Calu3 (cell line): Measurements from ENCODE around the gene SLC17A2. TPM values are rescaled to one million over a fixed set of nuclear protein-coding genes. Genes with fewer than 3 reads are reported as not detected.

ENCODE experiments used
- BruUV-seq: library from RNA; stranded (reverse); fragments of 400-500 nt; replicated peaks from 2 replicates; lab custom pipeline; 2021; lab: Mats Ljungman, UMichigan
- CTCF ChIA-PET: fragments of 300-600 bp; sonication (Branson Sonifier 250); formaldehyde crosslinking; loops from one replicate; lab custom pipeline; 2022; ENCODE audit warnings: antibody characterized with exemption; lab: Charles Lee
- DNase-seq: peaks from one replicate; pipeline ENCODE4 v3.0.0; 2022
- H3K27ac Mint-ChIP-seq: one replicate; pipeline ENCODE4 v1.8.0; 2022; ENCODE audit warnings: mixed read lengths; ENCODE audit not compliant: unreplicated experiment
- H3K27me3 Mint-ChIP-seq: one replicate; pipeline ENCODE4 v1.8.0; 2022; ENCODE audit warnings: mixed read lengths; ENCODE audit not compliant: unreplicated experiment
- H3K36me3 Mint-ChIP-seq: one replicate; pipeline ENCODE4 v1.8.0; 2022; ENCODE audit warnings: mild to moderate bottlenecking, moderate library complexity, mixed read lengths; ENCODE audit not compliant: insufficient read depth, unreplicated experiment
- H3K4me1 Mint-ChIP-seq: one replicate; pipeline ENCODE4 v1.8.0; 2022; ENCODE audit warnings: mild to moderate bottlenecking, low read depth, mixed read lengths; ENCODE audit not compliant: unreplicated experiment
- H3K4me3 Mint-ChIP-seq: one replicate; pipeline ENCODE4 v1.8.0; 2022; ENCODE audit warnings: mild to moderate bottlenecking, low read depth, moderate library complexity, mixed read lengths; ENCODE audit not compliant: unreplicated experiment
- H3K9me3 Mint-ChIP-seq: one replicate; pipeline ENCODE4 v1.8.0; 2022; ENCODE audit warnings: low read depth, mixed read lengths; ENCODE audit not compliant: unreplicated experiment
- intact Hi-C: fragments of 100-400 bp; cut with micrococcal nuclease; formaldehyde crosslinking; loops from one replicate; pipeline ENCODE4 v1.10.0; 2022; ENCODE audit not compliant: unreplicated experiment
- total RNA-seq: library from RNA; stranded (reverse); gene quantifications from 2 replicates; pipeline ENCODE4 v1.2.3, GENCODE V29; 2022
- TF ChIP-seq, protein P1 (sequence below): fragments of 200-600 bp; IDR thresholded peaks from one replicate; pipeline ENCODE4 v1.8.0; 2022; ENCODE audit warnings: antibody characterized with exemption; ENCODE audit not compliant: unreplicated experiment

SLC17A2 gene
- total RNA-seq, 1 experiment from 2014 or later, result not detected

DNA sequence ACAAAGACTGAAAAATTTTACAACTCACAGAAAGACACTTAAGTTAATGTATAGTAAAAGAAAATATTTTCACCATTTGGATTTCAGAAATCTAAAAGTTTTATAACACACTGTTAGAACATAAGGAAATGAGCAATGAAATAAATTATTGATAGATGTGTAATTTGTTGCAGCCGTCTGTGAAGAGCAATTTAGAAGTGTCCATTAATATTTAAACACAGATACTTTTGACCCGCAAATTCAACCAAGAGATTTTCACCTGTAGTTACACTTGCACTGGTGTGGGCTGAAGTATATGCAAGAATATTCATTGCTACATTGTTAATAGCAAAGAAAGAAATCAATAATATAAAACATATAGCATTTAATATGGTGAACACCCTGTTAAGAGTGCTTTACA is 41.9 kb downstream of the SLC17A2 start:
- no peak for DNase-seq
- Mint-ChIP-seq H3K36me3 (no peaks in the 10 kb centered on the region), H3K4me3 (no peak overlapping the region), H3K9me3 (no peaks in the 10 kb centered on the region), H3K4me1 (peaks cover 20% of the 10 kb centered on the region), H3K27me3 (no peaks in the 10 kb centered on the region), H3K27ac (no peak overlapping the region)
- TF ChIP-seq, protein P1, sequence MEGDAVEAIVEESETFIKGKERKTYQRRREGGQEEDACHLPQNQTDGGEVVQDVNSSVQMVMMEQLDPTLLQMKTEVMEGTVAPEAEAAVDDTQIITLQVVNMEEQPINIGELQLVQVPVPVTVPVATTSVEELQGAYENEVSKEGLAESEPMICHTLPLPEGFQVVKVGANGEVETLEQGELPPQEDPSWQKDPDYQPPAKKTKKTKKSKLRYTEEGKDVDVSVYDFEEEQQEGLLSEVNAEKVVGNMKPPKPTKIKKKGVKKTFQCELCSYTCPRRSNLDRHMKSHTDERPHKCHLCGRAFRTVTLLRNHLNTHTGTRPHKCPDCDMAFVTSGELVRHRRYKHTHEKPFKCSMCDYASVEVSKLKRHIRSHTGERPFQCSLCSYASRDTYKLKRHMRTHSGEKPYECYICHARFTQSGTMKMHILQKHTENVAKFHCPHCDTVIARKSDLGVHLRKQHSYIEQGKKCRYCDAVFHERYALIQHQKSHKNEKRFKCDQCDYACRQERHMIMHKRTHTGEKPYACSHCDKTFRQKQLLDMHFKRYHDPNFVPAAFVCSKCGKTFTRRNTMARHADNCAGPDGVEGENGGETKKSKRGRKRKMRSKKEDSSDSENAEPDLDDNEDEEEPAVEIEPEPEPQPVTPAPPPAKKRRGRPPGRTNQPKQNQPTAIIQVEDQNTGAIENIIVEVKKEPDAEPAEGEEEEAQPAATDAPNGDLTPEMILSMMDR, result no peak
- intact Hi-C loops, result no loop called here
- no TSS peak for BruUV-seq
- CTCF ChIA-PET, result no interaction called here

GRCh38 chr6:25886066-25886465 is 44.4 kb downstream of the SLC17A2 start:
- CTCF ChIA-PET, result interaction anchor here (0.6 to 1.3 kb wide), 3 partner anchors 19 to 621 kb away, joined by 3 read pairs; no protein-coding TSS in a partner anchor
- no peaks in the 10 kb centered on the region for H3K9me3 Mint-ChIP-seq
- no peaks in the 10 kb centered on the region for H3K27me3 Mint-ChIP-seq
- DNase-seq, result no peak
- BruUV-seq, result no TSS peak
- no peaks in the 10 kb centered on the region for H3K36me3 Mint-ChIP-seq
- H3K27ac Mint-ChIP-seq, result no peak overlapping the region
- peaks cover 20% of the 10 kb centered on the region for H3K4me1 Mint-ChIP-seq
- TF ChIP-seq, protein P1, result no peak
- intact Hi-C loops, result no loop called here
- no peak overlapping the region for H3K4me3 Mint-ChIP-seq

DNA sequence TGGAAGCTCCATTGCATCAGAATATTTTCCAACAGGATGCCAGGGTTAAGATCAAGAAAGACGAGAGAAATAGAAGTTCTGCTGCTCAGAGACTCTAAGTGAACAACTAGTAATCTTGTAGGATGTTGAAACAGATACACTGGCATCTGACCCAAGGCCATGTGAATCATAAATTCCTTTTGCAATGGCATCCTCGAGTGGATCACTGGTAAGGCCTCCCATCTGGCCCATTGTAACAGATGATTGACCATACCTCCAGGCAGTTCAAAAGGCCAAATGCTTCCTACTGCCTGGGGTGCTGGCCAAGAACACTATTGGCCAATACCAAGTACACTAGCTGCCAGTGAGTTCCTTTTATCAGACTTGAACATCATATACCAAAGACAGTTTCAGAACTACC is 46.5 kb downstream of the SLC17A2 start:
- CTCF ChIA-PET, result no interaction called here
- no TSS peak for BruUV-seq
- no peaks in the 10 kb centered on the region for H3K27me3 Mint-ChIP-seq
- DNase-seq, result peak; percentile 24
- H3K4me1 Mint-ChIP-seq, result peaks cover 7% of the 10 kb centered on the region
- H3K4me3 Mint-ChIP-seq, result no peak overlapping the region
- intact Hi-C loops, result no loop called here
- no peak overlapping the region for H3K27ac Mint-ChIP-seq
- H3K36me3 Mint-ChIP-seq, result no peaks in the 10 kb centered on the region
- TF ChIP-seq, protein P1, result no peak
- H3K9me3 Mint-ChIP-seq, result no peaks in the 10 kb centered on the region

GRCh38 chr6:25883536-25883935 is 47.0 kb downstream of the SLC17A2 start:
- no peaks in the 10 kb centered on the region for H3K9me3 Mint-ChIP-seq
- no peak overlapping the region for H3K4me3 Mint-ChIP-seq
- H3K27ac Mint-ChIP-seq, result no peak overlapping the region
- peaks cover 7% of the 10 kb centered on the region for H3K4me1 Mint-ChIP-seq
- CTCF ChIA-PET, result no interaction called here
- TF ChIP-seq, protein P1, result no peak
- no peak for DNase-seq
- BruUV-seq, result no TSS peak
- no peaks in the 10 kb centered on the region for H3K36me3 Mint-ChIP-seq
- intact Hi-C loops, result no loop called here
- no peaks in the 10 kb centered on the region for H3K27me3 Mint-ChIP-seq
